Measurements from ENCODE around the gene CPM.
"Not testable (repeated sequence)": the region's sequence is repeated elsewhere in the genome, so short reads cannot be mapped to it uniquely, and the experiment has no call there.

CPM gene

GRCh38 chr12:68878283-68878682 lies 54.7 kb downstream of the CPM start:
- no peak for DNase-seq (ENCODE audit: low spot score)

- DNase-seq (ENCODE audit: low spot score), result no peak
Observed at GRCh38 chr12:68877583-68877982, 55.4 kb downstream of the CPM start.

- no peak for DNase-seq (ENCODE audit: low spot score)
Observed at GRCh38 chr12:68876461-68876860, 56.5 kb downstream of the CPM start.

- DNase-seq (ENCODE audit: low spot score), result no peak
Observed at GRCh38 chr12:68873316-68873715, 59.7 kb downstream of the CPM start.

DNA sequence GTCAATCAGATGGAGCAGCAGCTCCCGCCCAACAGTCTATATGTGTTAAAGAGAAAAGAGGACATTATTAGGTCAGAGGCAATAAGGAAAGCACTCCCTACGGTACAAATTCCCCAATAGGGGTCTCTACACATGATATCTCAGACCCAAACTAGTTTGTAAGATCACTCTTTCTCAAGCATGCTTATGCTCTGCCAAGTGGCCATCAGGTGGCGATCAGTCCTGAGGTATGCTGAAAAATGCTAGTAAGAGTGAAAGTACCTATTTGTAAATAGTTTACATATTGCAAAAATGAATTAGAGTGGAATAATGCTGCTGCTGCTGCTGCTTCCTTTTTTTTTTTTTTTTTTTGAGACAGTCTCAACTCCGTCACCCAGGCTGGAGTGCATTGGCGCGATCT lies 61.0 kb downstream of the CPM start:
- no peak for DNase-seq (ENCODE audit: low spot score)

DNA sequence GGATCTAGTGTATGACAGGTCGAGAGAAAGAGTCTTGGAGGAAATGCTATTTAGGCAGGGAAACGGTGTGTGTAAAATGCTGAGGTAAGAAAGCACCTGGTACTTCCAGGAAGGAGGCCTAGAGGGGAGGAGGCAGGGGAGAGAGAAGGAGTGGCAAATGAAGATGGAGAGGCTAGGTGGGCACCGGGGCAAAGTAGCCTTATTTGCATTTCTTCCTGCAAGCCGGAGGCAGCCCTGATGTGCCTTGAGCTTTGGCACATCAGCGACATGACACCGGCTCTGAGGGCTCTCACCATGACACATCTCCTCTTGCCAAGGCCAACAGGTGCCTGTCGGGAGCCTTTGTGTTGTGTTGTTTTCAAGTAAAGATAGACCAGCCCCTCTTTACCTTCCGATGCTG lies 61.6 kb downstream of the CPM start:
- no peak for DNase-seq (ENCODE audit: low spot score)

DNA sequence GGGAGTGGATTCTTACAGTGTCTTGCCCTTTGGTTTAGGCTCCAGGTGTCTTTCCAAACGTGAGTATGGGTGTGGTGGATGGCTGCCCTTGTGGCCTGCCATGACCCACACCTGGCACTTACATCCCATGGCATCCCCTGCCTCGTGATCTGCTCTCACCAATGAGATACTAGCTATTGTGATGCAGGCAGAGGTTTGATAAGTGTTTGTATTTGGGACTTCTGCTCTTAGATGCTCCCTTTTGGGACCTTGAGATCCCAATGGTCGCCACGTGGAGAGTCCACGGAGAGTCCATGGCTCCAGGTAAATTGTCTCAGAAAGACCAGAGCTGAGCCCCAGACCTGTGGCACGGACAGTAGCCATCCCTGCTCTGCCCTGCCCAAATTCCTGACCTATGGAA lies 62.5 kb downstream of the CPM start:
- no peak for DNase-seq (ENCODE audit: low spot score)

DNA sequence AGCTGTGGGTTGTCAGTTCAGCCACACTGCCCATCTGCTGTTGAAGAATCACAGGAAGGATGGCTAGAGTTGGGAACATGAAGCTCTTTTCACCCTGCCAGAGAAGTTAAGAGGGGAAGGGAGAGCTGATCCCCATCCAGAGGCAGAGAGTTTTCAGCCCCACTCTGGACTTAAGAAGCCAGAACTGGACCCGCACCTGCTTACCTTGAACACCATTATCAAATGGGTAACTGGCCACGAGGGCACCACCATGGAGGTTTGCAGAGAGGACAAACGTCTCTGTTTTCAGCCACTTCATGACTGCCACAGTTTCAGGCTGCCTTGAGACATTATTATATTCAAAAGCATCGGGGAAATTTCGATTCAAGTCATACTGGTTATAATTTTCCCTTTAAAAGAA lies 63.0 kb downstream of the CPM start:
- DNase-seq (ENCODE audit: low spot score), result no peak

DNA sequence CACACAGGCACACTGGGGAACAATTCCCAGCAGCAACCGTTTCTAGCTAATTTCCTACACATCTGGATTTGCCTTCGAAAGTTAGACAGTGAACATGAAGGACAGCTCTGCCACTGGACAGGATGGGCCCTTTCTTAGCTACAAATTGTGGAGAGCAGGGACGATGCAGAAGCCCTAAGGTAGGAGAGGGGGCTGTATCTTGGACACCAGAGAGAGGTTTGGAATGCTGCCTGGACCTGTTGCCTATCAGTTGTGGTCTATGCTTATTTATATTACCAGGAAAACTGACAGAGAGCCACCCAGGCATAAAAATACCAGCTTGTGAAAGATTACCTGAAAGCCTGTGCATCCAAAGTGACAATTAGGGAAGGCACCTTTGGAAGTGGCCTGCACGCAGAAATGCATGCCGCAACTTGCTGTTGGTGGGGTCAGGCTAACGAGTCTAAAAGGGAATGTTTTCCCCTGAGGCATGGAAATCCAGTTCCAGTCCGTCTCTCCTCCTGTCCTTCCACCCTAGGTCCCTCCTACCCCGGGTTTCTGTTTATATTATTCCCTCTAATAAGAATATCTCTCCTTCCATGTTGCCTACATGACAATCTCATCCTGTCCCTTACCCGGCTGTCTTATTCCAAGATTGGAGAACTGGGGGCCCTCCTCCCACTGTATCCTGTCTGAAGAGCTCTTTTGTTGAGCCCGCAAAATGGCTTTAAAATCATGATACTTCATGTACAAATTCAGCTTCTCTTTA lies 64.8 kb downstream of the CPM start:
- DNase-seq (ENCODE audit: low spot score), result no peak

GRCh38 chr12:68867606-68868005 lies 65.4 kb downstream of the CPM start:
- DNase-seq (ENCODE audit: low spot score), result no peak

DNA sequence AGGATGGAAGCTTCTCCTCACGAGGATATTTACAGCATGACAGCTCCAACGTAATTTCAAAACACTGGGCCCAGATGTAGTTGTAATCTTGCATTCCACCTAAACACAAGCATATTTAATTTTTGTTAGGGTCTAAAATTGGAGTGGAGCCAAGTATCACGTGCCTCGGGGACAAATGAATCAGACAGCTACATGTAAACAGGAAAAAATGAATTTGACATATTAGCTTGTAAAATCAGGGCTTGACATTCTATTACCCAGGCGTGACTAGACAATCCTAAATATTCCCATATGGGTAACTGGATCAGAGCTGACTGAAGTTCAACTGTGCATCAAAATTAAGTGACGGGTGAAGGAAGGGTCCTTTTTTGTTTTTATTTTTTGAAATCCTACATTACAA lies 66.0 kb downstream of the CPM start:
- no peak for DNase-seq (ENCODE audit: low spot score)

DNA sequence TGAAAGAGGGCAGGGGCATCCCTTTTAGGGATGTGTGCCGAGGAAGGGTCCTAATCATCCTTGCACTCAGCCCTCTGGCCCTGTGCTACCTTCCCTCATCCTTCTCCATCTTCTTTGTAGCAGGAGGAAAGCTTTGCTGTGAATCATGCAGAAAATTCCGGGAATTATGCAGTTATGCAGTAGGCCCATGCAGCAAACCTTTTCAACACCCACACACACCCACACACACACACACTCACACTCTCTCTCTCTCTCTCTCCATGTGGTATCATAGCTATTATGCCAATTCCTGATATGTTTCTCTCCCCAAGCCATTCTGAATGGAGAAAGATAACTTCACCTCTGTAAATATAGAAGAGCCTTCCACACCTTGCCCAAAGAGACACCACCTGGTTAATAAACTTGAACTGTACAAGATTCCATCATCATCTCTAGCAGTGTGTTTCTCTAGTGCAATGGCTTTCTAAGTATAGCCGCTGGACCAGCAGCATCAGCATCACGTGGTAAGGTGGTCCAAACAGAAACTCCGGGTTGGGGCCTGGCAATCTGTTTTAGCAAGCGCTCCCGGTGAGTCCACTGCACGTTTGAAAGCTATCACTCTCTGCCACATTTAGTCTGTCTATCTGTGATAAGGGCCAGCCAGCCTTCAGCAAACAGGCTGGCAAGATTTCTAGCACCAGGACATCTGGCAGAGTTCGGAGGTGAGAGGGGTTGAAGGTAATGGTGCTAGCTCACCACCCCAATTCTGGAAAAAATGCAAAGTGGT lies 67.4 kb downstream of the CPM start:
- DNase-seq (ENCODE audit: low spot score), result no peak

DNA sequence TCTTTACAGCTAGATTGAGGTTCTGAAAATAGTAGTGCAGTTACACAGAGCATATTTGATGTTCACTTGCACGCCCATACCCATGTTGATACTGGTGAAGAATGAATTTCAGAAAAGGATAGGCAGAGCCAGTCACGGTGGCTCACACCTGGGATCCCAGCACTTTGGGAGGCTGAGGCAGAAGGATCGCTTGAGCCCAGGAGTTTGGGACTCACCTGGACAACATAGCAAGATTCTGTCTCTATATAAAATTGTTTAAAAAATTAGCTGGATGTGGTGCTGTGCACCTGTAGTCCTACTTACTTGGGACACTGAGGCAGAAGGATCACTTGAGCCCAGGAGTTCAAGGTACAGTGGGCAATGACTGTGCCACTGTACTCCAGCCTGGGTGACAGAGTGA lies 68.4 kb downstream of the CPM start:
- DNase-seq (ENCODE audit: low spot score), result no peak

GRCh38 chr12:68863886-68864454 lies 69.0 kb downstream of the CPM start:
- DNase-seq (ENCODE audit: low spot score), result not testable (repeated sequence)

DNA sequence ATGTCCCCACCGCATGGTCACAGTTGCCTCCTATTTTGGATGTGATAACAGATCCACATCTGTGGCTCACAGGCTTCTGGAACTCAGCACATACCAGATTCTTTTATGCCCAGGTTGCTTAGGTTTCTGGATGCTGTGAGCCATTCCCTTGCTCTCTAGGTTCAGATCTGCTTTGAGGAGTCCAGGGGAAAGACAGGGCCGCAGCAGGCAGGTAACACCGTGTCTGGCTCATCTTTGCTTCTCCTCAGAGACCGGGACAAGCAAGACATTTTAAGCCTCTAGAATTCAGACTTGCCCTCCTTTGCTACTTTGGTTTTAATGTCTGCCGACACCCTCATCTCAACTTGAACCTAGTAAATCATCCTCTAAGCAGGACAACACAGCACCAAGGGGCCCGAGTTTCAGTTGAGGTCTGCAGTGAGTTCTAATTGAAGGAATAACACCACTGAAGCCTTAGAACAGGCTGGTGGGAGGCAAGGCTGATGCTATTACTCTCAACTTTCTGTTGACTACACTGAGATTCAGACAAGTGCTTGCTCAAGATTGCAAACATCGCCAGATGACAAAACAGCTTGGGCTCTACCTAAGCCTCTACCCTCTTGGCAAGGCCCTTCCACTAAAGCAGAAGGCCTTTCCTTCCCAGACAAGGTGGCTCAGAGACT lies 69.7 kb downstream of the CPM start:
- DNase-seq (ENCODE audit: low spot score), result no peak

GRCh38 chr12:68861890-68862289 lies 71.1 kb downstream of the CPM start:
- DNase-seq (ENCODE audit: low spot score), result no peak

GRCh38 chr12:68856510-68856909 lies 76.5 kb downstream of the CPM start:
- DNase-seq (ENCODE audit: low spot score), result no peak

GRCh38 chr12:68855771-68856170 lies 77.2 kb downstream of the CPM start:
- DNase-seq (ENCODE audit: low spot score), result no peak

- no peak for DNase-seq (ENCODE audit: low spot score)
Observed at GRCh38 chr12:68855111-68855510, 77.9 kb downstream of the CPM start.

DNA sequence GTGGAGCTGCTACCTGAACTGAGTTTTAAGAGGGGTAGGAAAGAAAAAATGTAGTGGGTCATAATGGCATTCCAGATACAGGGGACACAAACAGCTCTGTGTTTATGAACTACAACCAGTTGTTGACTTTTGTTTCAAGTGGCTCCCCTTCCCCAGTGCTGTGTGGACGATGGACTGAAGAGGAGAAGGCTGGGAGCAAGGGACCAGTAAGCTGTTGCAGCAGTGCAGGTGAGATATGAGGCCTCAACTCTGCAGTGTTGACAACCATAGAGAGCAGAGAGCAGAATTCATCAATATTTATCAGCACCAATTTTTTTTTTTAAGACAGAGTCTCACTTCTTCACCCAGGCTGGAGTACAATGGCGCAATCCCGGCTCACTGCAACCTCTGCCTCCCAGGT lies 78.4 kb downstream of the CPM start:
- no peak for DNase-seq (ENCODE audit: low spot score)

DNA sequence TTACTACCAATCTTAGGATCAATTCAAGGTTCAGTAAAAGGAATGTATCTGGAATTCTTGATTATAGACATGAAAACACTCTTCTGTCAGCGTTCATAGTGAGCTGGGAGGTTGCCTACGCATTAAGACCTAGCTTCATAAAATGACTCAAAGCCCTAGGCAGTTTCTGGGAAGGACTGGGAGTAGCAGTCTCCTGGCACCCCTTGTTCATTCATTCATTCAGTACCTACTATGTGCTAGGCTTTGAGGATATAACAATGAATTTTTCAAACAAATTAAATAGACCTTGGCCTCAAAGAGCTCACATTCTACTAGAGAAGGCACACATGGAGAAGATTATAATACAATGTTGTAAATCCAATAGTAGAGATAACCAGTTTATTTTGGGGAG lies 78.9 kb downstream of the CPM start:
- no peak for DNase-seq (ENCODE audit: low spot score)

DNA sequence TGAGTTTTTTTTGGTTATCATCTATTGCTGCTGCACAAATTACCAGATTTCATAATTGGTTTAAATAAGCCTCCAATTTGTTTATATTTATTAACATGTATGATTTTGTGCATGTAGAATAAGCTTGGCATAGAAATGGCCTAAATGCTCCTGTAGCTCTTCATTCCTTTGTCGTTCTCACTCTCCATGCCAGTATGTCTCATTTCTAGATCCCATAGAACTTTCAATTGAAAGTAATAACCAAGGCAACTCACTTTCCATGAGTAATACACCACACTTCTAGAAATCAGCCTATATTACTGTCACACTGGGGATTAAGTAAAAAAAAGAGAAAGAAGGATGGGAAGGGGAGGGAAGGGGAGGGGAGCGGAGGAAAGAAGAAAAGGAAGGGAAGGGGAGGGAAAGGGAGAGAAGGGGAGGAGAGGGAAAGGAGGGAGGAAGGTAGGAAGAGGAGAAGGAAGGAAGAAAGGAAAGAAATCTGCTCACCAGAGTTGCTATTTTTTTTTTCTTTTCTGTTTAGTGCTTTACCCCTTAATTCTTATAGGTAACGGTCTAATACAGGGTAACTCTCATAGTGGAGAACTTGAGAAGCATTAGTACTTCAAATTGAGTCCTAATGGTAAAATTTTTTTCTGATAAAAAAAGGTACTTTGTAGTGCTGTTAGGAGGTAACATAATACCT lies 79.4 kb downstream of the CPM start:
- no peak for DNase-seq (ENCODE audit: low spot score)

All from CD4-positive, alpha-beta T cell treated with Interleukin-6 at 100 ng/mL for 8 hours (primary cell).